Adipocyte (in vitro differentiated cells): ENCODE data around the gene DOCK1.

Source experiments
- DNase-seq: peaks from one replicate; pipeline ENCODE4 v3.0.0-alpha.2; 2015; ENCODE audit warnings: low read depth
- H3K27me3 ChIP-seq: replicated peaks from 2 replicates; pipeline ENCODE4 v1.7.0; 2013; ENCODE audit warnings: mild to moderate bottlenecking, low read length, moderate library complexity; ENCODE audit not compliant: control insufficient read depth, insufficient read depth
- H3K36me3 ChIP-seq: 2 replicates; pipeline ENCODE4 v1.7.0; 2013; ENCODE audit warnings: low read length, mild to moderate bottlenecking, moderate library complexity; ENCODE audit not compliant: control insufficient read depth, insufficient read depth, severe bottlenecking
- H3K4me1 ChIP-seq: 2 replicates; pipeline ENCODE4 v1.7.0; 2013; ENCODE audit warnings: mild to moderate bottlenecking, low read length, moderate library complexity; ENCODE audit not compliant: control insufficient read depth, insufficient read depth
- H3K4me3 ChIP-seq: 2 replicates; pipeline ENCODE4 v1.7.0; 2013; ENCODE audit warnings: mild to moderate bottlenecking, low read length, moderate library complexity
- H3K9ac ChIP-seq: 2 replicates; pipeline ENCODE4 v1.7.0; 2013; ENCODE audit warnings: mild to moderate bottlenecking, low read length, moderate library complexity
- H3K9me3 ChIP-seq: 2 replicates; pipeline ENCODE4 v1.7.0; 2013; ENCODE audit warnings: mild to moderate bottlenecking, low read length, moderate library complexity; ENCODE audit not compliant: control insufficient read depth

DOCK1 gene

GRCh38 chr10:127398140-127398970 lies 493.1 kb downstream of the DOCK1 start:
- DNase-seq, result peak; percentile 74
- peaks cover 5% of the 10 kb centered on the region for H3K36me3 ChIP-seq
- H3K9ac ChIP-seq, result no peak overlapping the region
- no peaks in the 10 kb centered on the region for H3K27me3 ChIP-seq
- H3K4me3 ChIP-seq, result no peak overlapping the region
- no peaks in the 10 kb centered on the region for H3K4me1 ChIP-seq
- no peaks in the 10 kb centered on the region for H3K9me3 ChIP-seq

GRCh38 chr10:127398971-127399365 lies 493.7 kb downstream of the DOCK1 start:
- Histone ChIP-seq H3K36me3 (peaks cover 5% of the 10 kb centered on the region), H3K9me3 (no peaks in the 10 kb centered on the region), H3K4me3 (no peak overlapping the region), H3K27me3 (no peaks in the 10 kb centered on the region), H3K9ac (no peak overlapping the region), H3K4me1 (no peaks in the 10 kb centered on the region)
- DNase-seq, result no peak

- H3K27me3 ChIP-seq, result no peaks in the 10 kb centered on the region
- H3K9ac ChIP-seq, result no peak overlapping the region
- DNase-seq, result no peak
- no peaks in the 10 kb centered on the region for H3K4me1 ChIP-seq
- no peaks in the 10 kb centered on the region for H3K9me3 ChIP-seq
- H3K4me3 ChIP-seq, result no peak overlapping the region
- peaks cover 12% of the 10 kb centered on the region for H3K36me3 ChIP-seq
These were observed 494.4 kb downstream of the DOCK1 start for GRCh38 chr10:127399668-127400067.

- peaks cover 12% of the 10 kb centered on the region for H3K36me3 ChIP-seq
- no peak overlapping the region for H3K4me3 ChIP-seq
- H3K9me3 ChIP-seq, result no peaks in the 10 kb centered on the region
- no peak for DNase-seq
- no peak overlapping the region for H3K9ac ChIP-seq
- no peaks in the 10 kb centered on the region for H3K27me3 ChIP-seq
- H3K4me1 ChIP-seq, result no peaks in the 10 kb centered on the region
These were observed 495.0 kb downstream of the DOCK1 start for GRCh38 chr10:127400216-127400615.

GRCh38 chr10:127402596-127403409 lies 497.6 kb downstream of the DOCK1 start:
- Histone ChIP-seq H3K4me1 (no peaks in the 10 kb centered on the region), H3K36me3 (peaks cover 12% of the 10 kb centered on the region), H3K4me3 (no peak overlapping the region), H3K9me3 (no peaks in the 10 kb centered on the region), H3K27me3 (no peaks in the 10 kb centered on the region), H3K9ac (no peak overlapping the region)
- DNase-seq, result no peak

- peaks cover 18% of the 10 kb centered on the region for H3K4me1 ChIP-seq
- no peak overlapping the region for H3K4me3 ChIP-seq
- H3K27me3 ChIP-seq, result no peaks in the 10 kb centered on the region
- peak; percentile 69 for DNase-seq
- H3K9me3 ChIP-seq, result no peaks in the 10 kb centered on the region
- no peak overlapping the region for H3K9ac ChIP-seq
- peaks cover 12% of the 10 kb centered on the region for H3K36me3 ChIP-seq
These were observed 500.0 kb downstream of the DOCK1 start for GRCh38 chr10:127405221-127405620.

- no peaks in the 10 kb centered on the region for H3K9me3 ChIP-seq
- peaks cover 12% of the 10 kb centered on the region for H3K36me3 ChIP-seq
- no peaks in the 10 kb centered on the region for H3K27me3 ChIP-seq
- H3K9ac ChIP-seq, result no peak overlapping the region
- no peak for DNase-seq
- peaks cover 22% of the 10 kb centered on the region for H3K4me1 ChIP-seq
- H3K4me3 ChIP-seq, result no peak overlapping the region
These were observed 500.9 kb downstream of the DOCK1 start for GRCh38 chr10:127406018-127406550.

- Histone ChIP-seq H3K4me3 (no peak overlapping the region), H3K9ac (no peak overlapping the region), H3K27me3 (no peaks in the 10 kb centered on the region), H3K4me1 (peaks cover 22% of the 10 kb centered on the region), H3K9me3 (no peaks in the 10 kb centered on the region), H3K36me3 (peaks cover 15% of the 10 kb centered on the region)
- DNase-seq, result no peak
These were observed 502.3 kb downstream of the DOCK1 start for GRCh38 chr10:127407551-127407950.

GRCh38 chr10:127408112-127408710 lies 503.0 kb downstream of the DOCK1 start:
- Histone ChIP-seq H3K9me3 (no peaks in the 10 kb centered on the region), H3K9ac (no peak overlapping the region), H3K27me3 (no peaks in the 10 kb centered on the region), H3K36me3 (peaks cover 11% of the 10 kb centered on the region), H3K4me1 (peaks cover 22% of the 10 kb centered on the region), H3K4me3 (no peak overlapping the region)
- no peak for DNase-seq

GRCh38 chr10:127408733-127409132 lies 503.5 kb downstream of the DOCK1 start:
- Histone ChIP-seq H3K36me3 (peaks cover 11% of the 10 kb centered on the region), H3K9me3 (no peaks in the 10 kb centered on the region), H3K4me3 (no peak overlapping the region), H3K9ac (no peak overlapping the region), H3K27me3 (no peaks in the 10 kb centered on the region), H3K4me1 (peaks cover 22% of the 10 kb centered on the region)
- DNase-seq, result peak; percentile 83

- DNase-seq, result no peak
- Histone ChIP-seq H3K9me3 (no peaks in the 10 kb centered on the region), H3K4me1 (peaks cover 22% of the 10 kb centered on the region), H3K36me3 (peaks cover 3% of the 10 kb centered on the region), H3K4me3 (no peak overlapping the region), H3K27me3 (no peaks in the 10 kb centered on the region), H3K9ac (no peak overlapping the region)
These were observed 504.8 kb downstream of the DOCK1 start for GRCh38 chr10:127410030-127410429.
